Memory B cell (primary cell): Measurements from ENCODE around the gene ABCF1.
"Not testable (repeated sequence)": the region's sequence is repeated elsewhere in the genome, so short reads cannot be mapped to it uniquely, and the experiment has no call there.

Source experiments
- ATAC-seq: fragments of 150-1000 bp; cut with Tn5 transposase; 2 replicates; pipeline ENCODE4 v1.10.0; 2021; ENCODE audit warnings: low read depth, mild to moderate bottlenecking, moderate library complexity
- DNase-seq, 2 donors: peaks; one replicate each; pipeline ENCODE4 v3.0.0; 2022; ENCODE audit warnings: low spot score in 2 of 2
- H3K27ac Mint-ChIP-seq: one replicate; pipeline ENCODE4 v1.8.0; 2022; ENCODE audit warnings: mild to moderate bottlenecking, moderate library complexity, mixed read lengths
- H3K27me3 Mint-ChIP-seq: one replicate; pipeline ENCODE4 v1.8.0; 2022; ENCODE audit warnings: mixed read lengths
- H3K36me3 Mint-ChIP-seq: one replicate; pipeline ENCODE4 v1.8.0; 2022; ENCODE audit warnings: mild to moderate bottlenecking, mixed read lengths
- H3K4me1 Mint-ChIP-seq: one replicate; pipeline ENCODE4 v1.8.0; 2022; ENCODE audit warnings: mixed read lengths
- H3K4me3 Mint-ChIP-seq: one replicate; pipeline ENCODE4 v1.8.0; 2022; ENCODE audit warnings: mild to moderate bottlenecking, moderate library complexity, mixed read lengths
- H3K9me3 Mint-ChIP-seq: one replicate; pipeline ENCODE4 v1.8.0; 2022; ENCODE audit warnings: mixed read lengths

The ABCF1 gene

DNA sequence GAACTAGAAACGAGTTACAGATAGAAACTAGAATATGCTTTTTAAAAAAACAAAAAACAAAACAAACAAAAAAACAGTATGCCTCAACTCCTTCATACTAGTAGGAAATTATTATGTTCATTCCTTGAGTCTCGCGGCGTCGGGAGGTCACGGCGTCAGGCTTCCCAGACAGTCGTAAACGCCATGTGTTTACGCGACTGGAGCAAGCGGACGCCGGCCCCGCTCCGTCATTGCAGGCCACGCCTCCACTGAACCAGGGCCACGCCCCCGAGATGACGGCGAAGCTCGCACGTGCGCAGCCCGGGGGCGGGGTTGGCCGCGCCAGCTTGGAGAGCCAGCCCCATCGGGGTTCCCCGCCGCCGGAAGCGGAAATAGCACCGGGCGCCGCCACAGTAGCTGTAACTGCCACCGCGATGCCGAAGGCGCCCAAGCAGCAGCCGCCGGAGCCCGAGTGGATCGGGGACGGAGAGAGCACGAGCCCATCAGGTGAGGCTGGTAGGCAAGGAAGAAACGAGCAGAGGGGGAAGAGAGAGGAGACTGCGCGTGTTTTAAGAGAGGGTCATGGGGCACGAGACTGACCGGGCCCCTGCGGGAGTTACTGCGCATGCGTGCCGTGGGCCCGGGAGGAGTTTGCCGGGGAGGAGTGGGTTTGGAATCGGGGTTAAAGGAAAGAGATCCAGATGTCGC lies at the start of gene ABCF1:
ABCF1 (plus strand) TSS at position 368 of the 687 bp plus-strand sequence; CDS start at position 414, 46 bp downstream.
- Mint-ChIP-seq H3K36me3 (no peaks in the 10 kb centered on the region), H3K27me3 (no peaks in the 10 kb centered on the region), H3K4me1 (peaks cover 34% of the 10 kb centered on the region), H3K9me3 (no peaks in the 10 kb centered on the region), H3K4me3 (peak within 1 kb of the TSS; percentile 99), H3K27ac (peak within 1 kb of the TSS; percentile 97)
- ATAC-seq, result peak; percentile 94
- peak; percentile 100 for DNase-seq

DNA sequence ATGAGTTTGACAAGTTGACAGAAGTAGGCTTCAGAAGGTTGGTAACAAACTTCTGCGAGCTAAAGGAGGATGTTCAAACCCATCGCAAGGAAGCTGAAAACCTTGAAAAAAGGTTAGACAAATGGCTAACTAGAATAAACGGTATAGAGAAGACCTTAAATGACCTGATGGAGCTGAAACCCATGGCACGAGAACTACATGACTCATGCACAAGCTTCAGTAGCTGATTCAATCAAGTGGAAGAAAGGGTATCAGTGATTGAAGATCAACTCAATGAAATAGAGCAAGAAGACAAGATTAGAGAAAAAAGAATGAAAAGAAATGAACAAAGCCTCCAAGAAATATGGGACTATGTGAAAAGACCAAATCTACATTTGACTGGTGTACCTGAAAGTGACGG lies 49.3 kb upstream of the ABCF1 start:
- not testable (repeated sequence) for H3K27me3 Mint-ChIP-seq, H3K36me3 Mint-ChIP-seq, DNase-seq, ATAC-seq, H3K4me3 Mint-ChIP-seq, H3K9me3 Mint-ChIP-seq
- H3K27ac Mint-ChIP-seq, result peak overlapping the region; percentile 73
- peaks cover 42% of the 10 kb centered on the region for H3K4me1 Mint-ChIP-seq

GRCh38 chr6:30526444-30526843 lies 44.8 kb upstream of the ABCF1 start:
- H3K4me3 Mint-ChIP-seq, H3K9me3 Mint-ChIP-seq, ATAC-seq, H3K36me3 Mint-ChIP-seq, H3K27ac Mint-ChIP-seq, H3K27me3 Mint-ChIP-seq, DNase-seq: not testable (repeated sequence)
- peaks cover 54% of the 10 kb centered on the region for H3K4me1 Mint-ChIP-seq

GRCh38 chr6:30529349-30529875 lies 41.8 kb upstream of the ABCF1 start:
- ATAC-seq, result peak; percentile 66
- Mint-ChIP-seq H3K27ac (peak overlapping the region; percentile 83), H3K4me3 (peak overlapping the region; percentile 18), H3K4me1 (peaks cover 36% of the 10 kb centered on the region)
- DNase-seq, H3K9me3 Mint-ChIP-seq, H3K27me3 Mint-ChIP-seq, H3K36me3 Mint-ChIP-seq: not testable (repeated sequence)

DNA sequence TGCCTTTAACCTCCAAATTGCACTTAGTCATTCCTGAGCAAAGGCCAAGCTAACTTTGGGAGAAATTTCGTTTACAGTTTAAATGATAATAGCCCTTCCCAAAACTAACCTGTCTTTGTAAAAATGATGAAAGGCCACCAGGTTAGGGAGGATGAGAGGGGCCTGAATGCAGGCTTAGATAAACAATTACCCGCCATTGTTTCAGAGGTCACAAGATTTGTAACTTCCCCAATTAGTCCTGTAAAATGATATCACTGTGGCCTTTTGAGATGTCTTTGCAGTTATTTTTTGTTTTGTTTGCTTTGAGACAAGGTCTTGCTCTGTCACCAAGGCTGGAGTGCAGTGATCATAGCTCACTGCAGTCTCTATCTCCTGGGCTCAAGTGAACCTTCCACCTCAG lies 41.2 kb upstream of the ABCF1 start:
- H3K4me1 Mint-ChIP-seq, result peaks cover 32% of the 10 kb centered on the region

GRCh38 chr6:30533460-30534294 lies 37.6 kb upstream of the ABCF1 start:
- H3K36me3 Mint-ChIP-seq, result no peaks in the 10 kb centered on the region
- no peak for ATAC-seq
- H3K4me3 Mint-ChIP-seq, result peak overlapping the region; percentile 74
- no peaks in the 10 kb centered on the region for H3K9me3 Mint-ChIP-seq
- H3K4me1 Mint-ChIP-seq, result peaks cover 25% of the 10 kb centered on the region
- no peaks in the 10 kb centered on the region for H3K27me3 Mint-ChIP-seq
- H3K27ac Mint-ChIP-seq, result no peak overlapping the region
- peak in 1 of 2 donors; percentile 8 for DNase-seq

More for the DNA sequence above, 41.2 kb upstream of the ABCF1 start:
- Mint-ChIP-seq H3K9me3 (no peaks in the 10 kb centered on the region), H3K4me3 (no peak overlapping the region), H3K36me3 (no peaks in the 10 kb centered on the region), H3K27me3 (no peaks in the 10 kb centered on the region), H3K27ac (peak overlapping the region; percentile 83)
- DNase-seq (no peak), ATAC-seq (peak; percentile 50)

DNA sequence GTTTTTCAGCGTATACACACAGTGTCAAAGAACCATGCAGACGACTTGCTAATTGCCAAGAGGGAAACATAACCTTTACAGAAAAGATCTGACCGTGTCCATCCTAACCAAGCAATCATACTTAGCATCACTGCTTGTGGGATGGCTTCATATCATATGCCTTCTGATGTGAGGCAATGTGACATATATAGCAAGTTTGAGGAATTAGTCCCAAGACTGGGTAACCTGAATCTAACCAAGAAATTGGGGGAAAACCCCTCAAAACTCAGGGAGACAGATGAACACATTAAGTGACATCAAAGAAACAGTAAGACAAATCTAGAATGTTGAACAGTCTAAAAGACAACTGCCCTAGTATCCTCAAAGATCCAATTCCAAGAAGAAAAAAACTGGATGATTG lies 33.3 kb upstream of the ABCF1 start:
- Mint-ChIP-seq H3K9me3 (no peaks in the 10 kb centered on the region), H3K36me3 (no peaks in the 10 kb centered on the region), H3K27me3 (no peaks in the 10 kb centered on the region), H3K4me3 (no peak overlapping the region), H3K4me1 (peaks cover 15% of the 10 kb centered on the region), H3K27ac (no peak overlapping the region)
- DNase-seq (no peak), ATAC-seq (no peak)

- Mint-ChIP-seq H3K27me3 (no peaks in the 10 kb centered on the region), H3K4me1 (peaks cover 25% of the 10 kb centered on the region), H3K36me3 (no peaks in the 10 kb centered on the region), H3K27ac (peak overlapping the region; percentile 89), H3K4me3 (peak overlapping the region; percentile 90), H3K9me3 (no peaks in the 10 kb centered on the region)
- ATAC-seq, result peak; percentile 80
- peak; percentile 77 to 80 for DNase-seq
These were observed 29.5 kb upstream of the ABCF1 start for GRCh38 chr6:30541515-30542403.

GRCh38 chr6:30542404-30542725 lies 28.9 kb upstream of the ABCF1 start:
- H3K4me1 Mint-ChIP-seq, result peaks cover 25% of the 10 kb centered on the region
- no peaks in the 10 kb centered on the region for H3K9me3 Mint-ChIP-seq
- no peaks in the 10 kb centered on the region for H3K27me3 Mint-ChIP-seq
- H3K4me3 Mint-ChIP-seq, result peak overlapping the region; percentile 90
- ATAC-seq (peak; percentile 78), DNase-seq (peak in 1 of 2 donors; percentile 55)
- H3K36me3 Mint-ChIP-seq, result no peaks in the 10 kb centered on the region
- peak overlapping the region; percentile 89 for H3K27ac Mint-ChIP-seq

GRCh38 chr6:30542915-30543314 lies 28.3 kb upstream of the ABCF1 start:
- Mint-ChIP-seq H3K27ac (peak overlapping the region; percentile 89), H3K27me3 (no peaks in the 10 kb centered on the region), H3K36me3 (no peaks in the 10 kb centered on the region), H3K4me3 (peak overlapping the region; percentile 90), H3K4me1 (peaks cover 25% of the 10 kb centered on the region), H3K9me3 (no peaks in the 10 kb centered on the region)
- no peak for DNase-seq
- ATAC-seq, result no peak

- H3K9me3 Mint-ChIP-seq, result no peaks in the 10 kb centered on the region
- ATAC-seq (no peak), DNase-seq (no peak)
- H3K27ac Mint-ChIP-seq, result no peak overlapping the region
- peaks cover 30% of the 10 kb centered on the region for H3K4me1 Mint-ChIP-seq
- no peak overlapping the region for H3K4me3 Mint-ChIP-seq
- H3K27me3 Mint-ChIP-seq, result no peaks in the 10 kb centered on the region
- peaks cover 6% of the 10 kb centered on the region for H3K36me3 Mint-ChIP-seq
These were observed 27.4 kb upstream of the ABCF1 start for GRCh38 chr6:30543821-30544220.

DNA sequence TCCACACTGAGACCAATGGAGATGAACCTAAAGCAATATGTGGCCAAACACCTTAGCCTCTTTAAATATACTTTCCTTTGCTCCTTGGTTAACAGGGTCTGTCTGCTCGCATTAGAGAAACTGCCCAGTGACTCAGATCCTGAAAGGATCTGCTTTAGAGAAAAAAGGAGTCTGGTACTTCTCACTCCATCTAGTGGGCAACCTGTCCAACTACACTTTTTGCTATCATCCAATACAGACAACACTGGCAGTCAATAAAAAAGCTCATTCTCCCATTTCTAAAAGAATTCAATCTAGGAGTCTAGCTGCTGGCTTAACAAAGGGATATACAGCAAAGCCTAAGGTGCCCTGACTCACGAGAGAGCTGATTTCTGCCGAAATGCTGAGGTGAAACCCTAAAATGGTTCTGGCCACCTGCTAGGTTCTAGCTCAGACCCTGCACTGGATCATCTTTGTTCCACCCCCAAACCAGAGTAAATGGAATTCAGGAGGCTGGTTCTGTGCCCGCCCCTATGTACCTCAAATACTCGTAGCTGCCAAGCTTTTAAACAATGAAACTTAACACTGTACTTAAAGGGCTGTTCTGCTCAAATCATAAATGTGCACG lies 26.5 kb upstream of the ABCF1 start:
- peak; percentile 26 for ATAC-seq
- H3K4me1 Mint-ChIP-seq, result peaks cover 30% of the 10 kb centered on the region
- H3K4me3 Mint-ChIP-seq, result no peak overlapping the region
- no peak overlapping the region for H3K27ac Mint-ChIP-seq
- no peaks in the 10 kb centered on the region for H3K27me3 Mint-ChIP-seq
- peak in 1 of 2 donors; percentile 39 for DNase-seq
- peaks cover 13% of the 10 kb centered on the region for H3K36me3 Mint-ChIP-seq
- no peaks in the 10 kb centered on the region for H3K9me3 Mint-ChIP-seq

GRCh38 chr6:30547454-30547853 lies 23.8 kb upstream of the ABCF1 start:
- H3K4me1 Mint-ChIP-seq, result peaks cover 22% of the 10 kb centered on the region
- H3K9me3 Mint-ChIP-seq, result no peaks in the 10 kb centered on the region
- H3K27me3 Mint-ChIP-seq, result no peaks in the 10 kb centered on the region
- no peak for DNase-seq
- peaks cover 28% of the 10 kb centered on the region for H3K36me3 Mint-ChIP-seq
- no peak overlapping the region for H3K27ac Mint-ChIP-seq
- H3K4me3 Mint-ChIP-seq, result no peak overlapping the region
- no peak for ATAC-seq
